Psoas muscle (tissue), 8 donors: ENCODE results near the gene PSMD5. TPM values are rescaled to one million over a fixed set of nuclear protein-coding genes. Genes with fewer than 3 reads are reported as not detected.

ENCODE experiments used
- ATAC-seq, 4 donors: fragments of 200-7000 bp; cut with Tn5 transposase; one replicate each; pipeline ENCODE4 v1.9.1; 2020; ENCODE audit warnings: moderate library complexity in 3 of 4, mild to moderate bottlenecking in 2 of 4
- DNase-seq, 2 donors: peaks; one replicate each; pipeline ENCODE4 v3.0.0-alpha.2; 2020
- H3K27ac ChIP-seq: fragments of 200-600 bp; one replicate; pipeline ENCODE4 v1.8.0; 2022
- H3K27me3 ChIP-seq, 3 donors: fragments of 200-600 bp in 1 of 3; one replicate each; pipeline versions ENCODE4 v1.6.1 to v1.8.0; 2013 to 2022; ENCODE audit warnings: low read length in 2 of 3, mild to moderate bottlenecking in 2 of 3, moderate library complexity in 1 of 3; ENCODE audit not compliant: insufficient read depth in 3 of 3
- H3K36me3 ChIP-seq, 2 donors: fragments of 200-600 bp in 1 of 2; one replicate each; pipeline versions ENCODE4 v1.6.1 to v1.8.0; 2013 to 2022; ENCODE audit warnings: low read depth in 1 of 2, mild to moderate bottlenecking in 1 of 2, moderate library complexity in 1 of 2; ENCODE audit not compliant: insufficient read depth in 1 of 2
- H3K4me1 ChIP-seq: fragments of 200-600 bp; one replicate; pipeline ENCODE4 v1.8.0; 2022
- H3K4me3 ChIP-seq: fragments of 200-600 bp; one replicate; pipeline ENCODE4 v1.8.0; 2022; ENCODE audit warnings: mild to moderate bottlenecking
- H3K9me3 ChIP-seq: fragments of 200-600 bp; one replicate; pipeline ENCODE4 v1.8.0; 2022
- CTCF ChIP-seq: fragments of 200-600 bp; IDR thresholded peaks from one replicate; pipeline ENCODE4 v1.8.0; 2022; ENCODE audit warnings: antibody characterized with exemption
- WGBS, 3 donors: extraction: QIAGEN DNeasy Blood & Tissue Kit; methylation state at CpG; one replicate each; pipeline versions ENCODE4 v1.1.6 to v1.1.7; 2013; 5-methylcytosine and 5-hydroxymethylcytosine counted together
- intact Hi-C, 2 donors: fragments of 100-400 bp; cut with DNase I; formaldehyde crosslinking; loops; one replicate each; pipeline versions ENCODE4 v1.11.0 to v1.14.2; 2022
- polyA plus RNA-seq, 3 donors: library from polyadenylated mRNA; stranded (reverse); fragments of 200-250 nt; gene quantifications; one replicate each; pipeline ENCODE4 v1.2.3, GENCODE V29; 2013
- total RNA-seq, 4 donors: library from RNA; stranded (reverse); fragmentation: NEBNext Ultra II Directional in 2 of 4; extraction: Animal tissue kit (Norgen Biotek cat#: 25700) in 2 of 4; gene quantifications; one replicate each; pipeline versions ENCODE4 v1.2.1 to v1.2.4, GENCODE V29; 2021 to 2023
- donor health status: healthy with polysubstance abuse.
- donor health status: DM: no; HTN: no; CAD: no; lungs with moderate emphysema.
- donor health status: Bipolar disorder and iron deficiency.
- donor health status: healthy.
- donor health status: DM: yes; HTN: yes; CAD: no.
- donor health status: DM: no; HTN: no; CAD: no.
- donor health status: DM: no; HTN: no; CAD: no.
- donor health status: DM: yes; HTN: yes; CAD: no.

The PSMD5 gene
- total and polyA plus RNA-seq, 7 donors, result 6.2 to 15.7 (median 8.9) TPM

- no peak overlapping the region for H3K27ac ChIP-seq
- no peak for DNase-seq
- peaks cover 0 to 29% of the 10 kb centered on the region in 2 donors for H3K36me3 ChIP-seq
- no peaks in the 10 kb centered on the region for H3K27me3 ChIP-seq
- WGBS, 3 donors, result 60 to 100% (median 74%) methylated on average over 1 to 5 of the region's 5 CpGs
- intact Hi-C loops, result loop anchor here in 1 of 2 donors (10.0 kb wide), 1 partner anchor 189 kb away; the partner anchor contains the start of gene C5
- no peaks in the 10 kb centered on the region for H3K9me3 ChIP-seq
- no peak for TF ChIP-seq CTCF
- no peak overlapping the region for H3K4me3 ChIP-seq
- no peaks in the 10 kb centered on the region for H3K4me1 ChIP-seq
- no peak for ATAC-seq
These were observed 23.1 kb upstream of the PSMD5 start for GRCh38 chr9:120865809-120866208.

DNA sequence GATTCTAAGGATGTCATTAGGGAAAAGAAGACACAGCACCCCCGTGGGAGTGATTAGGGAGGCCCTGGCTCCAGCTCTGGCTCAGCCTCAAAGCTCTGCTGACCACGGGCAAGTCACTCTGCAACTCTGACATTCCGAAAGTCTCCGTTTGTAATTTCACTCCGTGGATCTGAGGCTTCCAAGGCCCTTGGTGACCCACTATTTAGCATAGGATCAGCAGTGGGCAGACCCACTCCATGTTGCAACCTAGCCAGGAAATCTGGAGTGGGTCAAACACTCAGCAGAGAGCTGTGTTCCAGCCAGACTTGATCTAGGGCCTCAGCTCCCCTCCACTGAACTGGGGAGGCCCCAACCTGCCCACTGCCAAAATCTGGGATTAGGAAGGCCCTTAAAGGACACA is 22.5 kb upstream of the PSMD5 start:
- H3K4me3 ChIP-seq, result no peak overlapping the region
- no peak for TF ChIP-seq CTCF
- no peak overlapping the region for H3K27ac ChIP-seq
- no peaks in the 10 kb centered on the region for H3K9me3 ChIP-seq
- H3K36me3 ChIP-seq, result peaks cover 0 to 35% of the 10 kb centered on the region in 2 donors
- no peak for DNase-seq
- ATAC-seq, result no peak
- intact Hi-C loops, result loop anchor here in 1 of 2 donors (10.0 kb wide), 1 partner anchor 190 kb away; the partner anchor contains the start of gene C5
- no peaks in the 10 kb centered on the region for H3K4me1 ChIP-seq
- 33 to 46% (median 36%) methylated on average over 5 of the region's 5 CpGs for whole genome bisulfite sequencing, 3 donors
- H3K27me3 ChIP-seq, result no peaks in the 10 kb centered on the region

DNA sequence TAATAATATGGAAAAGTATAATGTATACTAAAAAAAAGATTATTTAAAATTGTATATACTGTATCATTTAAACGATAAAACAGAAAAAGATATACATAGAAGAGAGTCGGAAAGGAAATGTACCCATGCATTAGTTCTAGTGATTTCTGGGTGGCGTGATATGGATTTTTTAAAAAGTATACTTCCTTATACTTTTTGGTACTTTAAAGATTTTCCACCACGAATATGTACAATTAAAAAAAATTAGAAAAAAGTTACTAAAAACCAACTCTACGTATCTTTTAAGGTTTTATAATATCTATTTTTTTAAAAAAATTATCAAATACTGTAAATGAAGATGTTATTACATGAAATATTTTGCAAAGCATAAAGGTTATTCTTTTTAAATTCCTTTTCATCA is 22.0 kb upstream of the PSMD5 start:
- ATAC-seq (no peak), DNase-seq (no peak)
- Histone ChIP-seq H3K4me1 (no peaks in the 10 kb centered on the region), H3K9me3 (no peaks in the 10 kb centered on the region), H3K36me3 (peaks cover 0 to 40% of the 10 kb centered on the region in 2 donors), H3K27ac (no peak overlapping the region), H3K4me3 (no peak overlapping the region), H3K27me3 (no peaks in the 10 kb centered on the region)
- intact Hi-C loops, result loop anchor here in 1 of 2 donors (10.0 kb wide), 1 partner anchor 190 kb away; the partner anchor contains the start of gene C5
- no peak for TF ChIP-seq CTCF
- WGBS, 3 donors, result 93 to 96% (median 94%) methylated on average over 5 of the region's 5 CpGs

GRCh38 chr9:120863833-120864232 is 21.1 kb upstream of the PSMD5 start:
- no peak overlapping the region for H3K27ac ChIP-seq
- H3K4me1 ChIP-seq, result no peaks in the 10 kb centered on the region
- DNase-seq (no peak), ATAC-seq (no peak)
- intact Hi-C loops, result loop anchor here in 1 of 2 donors (10.0 kb wide), 1 partner anchor 191 kb away; the partner anchor contains the start of gene C5
- H3K27me3 ChIP-seq, result no peaks in the 10 kb centered on the region
- no peak for TF ChIP-seq CTCF
- H3K36me3 ChIP-seq, result peaks cover 0 to 41% of the 10 kb centered on the region in 2 donors
- 87 to 93% (median 89%) methylated on average over 4 to 7 of the region's 7 CpGs for WGBS, 3 donors
- H3K9me3 ChIP-seq, result no peaks in the 10 kb centered on the region
- no peak overlapping the region for H3K4me3 ChIP-seq

DNA sequence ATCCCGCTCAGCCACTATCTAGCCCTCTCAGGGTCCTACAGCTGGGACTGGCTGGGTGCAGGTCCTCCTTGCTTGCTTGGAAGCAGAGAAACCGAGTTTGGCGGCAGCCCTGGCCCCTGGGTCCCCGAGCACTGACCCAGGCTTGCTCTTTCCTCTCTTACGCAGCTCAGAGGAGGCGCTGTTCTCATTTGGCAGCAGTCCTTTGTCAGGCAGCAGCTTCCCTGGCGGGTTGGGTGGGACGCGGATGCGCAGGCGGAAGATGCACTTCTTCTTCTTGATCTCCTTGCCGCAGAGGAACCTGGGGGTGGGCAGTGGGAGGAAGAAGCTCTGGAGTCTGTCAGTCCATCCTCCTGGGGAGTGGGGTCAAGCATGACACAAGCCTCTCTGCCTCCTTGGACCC is 19.7 kb upstream of the PSMD5 start:
- no peak overlapping the region for H3K4me3 ChIP-seq
- WGBS, 3 donors, result 90 to 95% (median 91%) methylated on average over 12 of the region's 12 CpGs
- no peaks in the 10 kb centered on the region for H3K4me1 ChIP-seq
- DNase-seq (no peak), ATAC-seq (no peak)
- TF ChIP-seq CTCF, result no peak
- H3K27me3 ChIP-seq, result no peaks in the 10 kb centered on the region
- peaks cover 0 to 51% of the 10 kb centered on the region in 2 donors for H3K36me3 ChIP-seq
- H3K27ac ChIP-seq, result no peak overlapping the region
- H3K9me3 ChIP-seq, result no peaks in the 10 kb centered on the region
- intact Hi-C loops, result loop anchor here in 1 of 2 donors (10.0 kb wide), 1 partner anchor 192 kb away; the partner anchor contains the start of gene C5
